Mesenteric fat pad (tissue), 1 donor: ENCODE data around the gene MKNK1. TPM values are rescaled to one million over a fixed set of nuclear protein-coding genes. Genes with fewer than 3 reads are reported as not detected.

Experiments used
- total RNA-seq: library from RNA; stranded (reverse); fragmentation: NEBNext Ultra II Directional; extraction: Animal tissue kit (Norgen Biotek cat#: 25700); gene quantifications from one replicate; pipeline ENCODE4 v1.2.1, GENCODE V29; 2021
- donor health status: DM: yes; HTN: yes; CAD: no.

Gene MKNK1
- total RNA-seq, 1 donor from 2014 or later = 90.8 TPM

Other genes starting within 250 kb of the MKNK1 start
- gene FAAH, start 210.0 kb downstream of the MKNK1 start, total RNA-seq = 16.4 TPM
- gene DMBX1, start 114.4 kb downstream of the MKNK1 start, total RNA-seq = 0.45 TPM
- not detected for gene KNCN, start 52.6 kb downstream of the MKNK1 start, total RNA-seq
- 44.6 TPM for gene MOB3C, start 12.5 kb upstream of the MKNK1 start, total RNA-seq
- 52.3 TPM for gene ATPAF1, start 64.1 kb upstream of the MKNK1 start, total RNA-seq
- not detected for gene TEX38, start 67.6 kb upstream of the MKNK1 start, total RNA-seq
- gene EFCAB14, start 114.8 kb upstream of the MKNK1 start, total RNA-seq = 96.6 TPM
- 106 TPM for gene CYP4B1, start 194.8 kb upstream of the MKNK1 start, total RNA-seq